ENCODE results near the gene TAF1B.

DNA sequence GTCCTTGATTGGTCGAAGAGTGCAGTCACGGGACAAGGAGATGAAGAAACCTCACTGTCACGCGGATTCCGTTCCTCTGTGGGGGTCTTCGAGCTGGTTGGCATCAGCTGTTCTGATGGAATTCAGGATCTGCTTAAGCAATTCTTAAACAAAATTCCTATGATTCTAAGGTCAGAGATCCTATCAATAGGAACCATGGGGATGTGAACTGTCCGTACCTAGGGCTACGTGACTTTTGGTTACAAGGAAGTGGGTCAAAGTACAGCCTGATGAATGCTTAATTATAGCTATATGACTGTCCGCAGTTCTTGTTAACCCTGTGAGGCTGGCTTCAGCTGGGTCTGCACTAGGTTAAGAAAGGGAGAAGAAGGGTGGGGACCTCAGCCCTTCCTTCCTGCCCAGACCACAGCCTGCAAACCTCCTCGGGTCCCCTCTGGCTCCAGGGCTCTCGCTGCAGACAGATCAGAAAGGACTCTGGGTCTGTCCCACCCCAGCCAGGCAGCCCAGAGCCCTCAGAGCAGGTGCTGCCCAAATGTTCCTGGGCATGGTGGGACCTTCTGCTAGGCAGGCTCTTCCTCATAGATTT lies 44.2 kb upstream of the TAF1B start:
- TF ChIP-seq, protein P1, sequence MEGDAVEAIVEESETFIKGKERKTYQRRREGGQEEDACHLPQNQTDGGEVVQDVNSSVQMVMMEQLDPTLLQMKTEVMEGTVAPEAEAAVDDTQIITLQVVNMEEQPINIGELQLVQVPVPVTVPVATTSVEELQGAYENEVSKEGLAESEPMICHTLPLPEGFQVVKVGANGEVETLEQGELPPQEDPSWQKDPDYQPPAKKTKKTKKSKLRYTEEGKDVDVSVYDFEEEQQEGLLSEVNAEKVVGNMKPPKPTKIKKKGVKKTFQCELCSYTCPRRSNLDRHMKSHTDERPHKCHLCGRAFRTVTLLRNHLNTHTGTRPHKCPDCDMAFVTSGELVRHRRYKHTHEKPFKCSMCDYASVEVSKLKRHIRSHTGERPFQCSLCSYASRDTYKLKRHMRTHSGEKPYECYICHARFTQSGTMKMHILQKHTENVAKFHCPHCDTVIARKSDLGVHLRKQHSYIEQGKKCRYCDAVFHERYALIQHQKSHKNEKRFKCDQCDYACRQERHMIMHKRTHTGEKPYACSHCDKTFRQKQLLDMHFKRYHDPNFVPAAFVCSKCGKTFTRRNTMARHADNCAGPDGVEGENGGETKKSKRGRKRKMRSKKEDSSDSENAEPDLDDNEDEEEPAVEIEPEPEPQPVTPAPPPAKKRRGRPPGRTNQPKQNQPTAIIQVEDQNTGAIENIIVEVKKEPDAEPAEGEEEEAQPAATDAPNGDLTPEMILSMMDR (IDR thresholded peaks at IDR 0.05), result no peak
- TF ChIP-seq ZFX (IDR thresholded peaks at IDR 0.05; ENCODE audit: borderline replicate concordance), result no peak
